Karpas-422 (cell line): Measurements from ENCODE around the gene INKA2. TPM values are rescaled to one million over a fixed set of nuclear protein-coding genes. Genes with fewer than 3 reads are reported as not detected.

Experiments used
- DNase-seq: peaks from one replicate; pipeline ENCODE4 v3.0.0-alpha.2; 2015
- H2AFZ ChIP-seq: fragments of 200-600 bp; sonication (generic); 2 replicates; pipeline ENCODE4 v1.6.1; 2014; ENCODE audit warnings: antibody characterized with exemption, low read length, mixed read lengths
- H3K27ac ChIP-seq: fragments of 200-600 bp; sonication (generic); 2 replicates; pipeline ENCODE4 v1.5.1; 2014; ENCODE audit warnings: mild to moderate bottlenecking, low read length, moderate library complexity
- H3K27me3 ChIP-seq: fragments of 200-600 bp; sonication (generic); 2 replicates; pipeline ENCODE4 v1.6.1; 2014; ENCODE audit warnings: low read length, mixed read lengths
- H3K36me3 ChIP-seq: fragments of 200-600 bp; sonication (generic); 2 replicates; pipeline ENCODE4 v1.6.1; 2014; ENCODE audit warnings: low read length, mixed read lengths; ENCODE audit not compliant: insufficient read depth
- H3K4me1 ChIP-seq: fragments of 200-600 bp; sonication (generic); 2 replicates; pipeline ENCODE4 v1.6.1; 2014; ENCODE audit warnings: mild to moderate bottlenecking, low read length, mixed read lengths
- H3K4me2 ChIP-seq: fragments of 200-600 bp; sonication (generic); 2 replicates; pipeline ENCODE4 v1.6.1; 2014; ENCODE audit warnings: low read length, low read depth, mild to moderate bottlenecking; ENCODE audit not compliant: poor library complexity, severe bottlenecking
- H3K4me3 ChIP-seq: fragments of 200-600 bp; sonication (generic); 2 replicates; pipeline ENCODE4 v1.5.1; 2014; ENCODE audit warnings: mild to moderate bottlenecking, antibody characterized with exemption, low read length, mixed read lengths
- H3K79me2 ChIP-seq: fragments of 200-600 bp; sonication (generic); 2 replicates; pipeline ENCODE4 v1.6.1; 2014; ENCODE audit warnings: mild to moderate bottlenecking, low read length, mixed read lengths
- H3K9ac ChIP-seq: fragments of 200-600 bp; sonication (generic); 2 replicates; pipeline ENCODE4 v1.6.0; 2014; ENCODE audit warnings: low read length
- H3K9me2 ChIP-seq: fragments of 200-600 bp; sonication (generic), shearing (Covaris generic); replicated peaks from 2 replicates; pipeline ENCODE4 v1.6.0; 2014; ENCODE audit warnings: mild to moderate bottlenecking, low read length, moderate library complexity; ENCODE audit not compliant: insufficient read depth
- H3K9me3 ChIP-seq: fragments of 300-700, 200-600 bp; sonication (generic); 2 replicates; pipeline ENCODE4 v1.6.1; 2014; ENCODE audit warnings: low read length, mixed read lengths
- H4K20me1 ChIP-seq: fragments of 200-600 bp; sonication (generic); 2 replicates; pipeline ENCODE4 v1.6.1; 2014; ENCODE audit warnings: mild to moderate bottlenecking, antibody characterized with exemption, low read length, low read depth; ENCODE audit not compliant: insufficient read depth
- total RNA-seq: library from RNA; depleted of rRNA; stranded (reverse); fragments of >200 nt; shearing (Covaris generic); gene quantifications from 2 replicates; pipeline ENCODE4 v1.2.3, GENCODE V29; 2014; ENCODE audit warnings: low replicate concordance

INKA2 gene
- total RNA-seq, 1 experiment from 2014 or later = 1.1 TPM

- no peaks in the 10 kb centered on the region for H3K36me3 ChIP-seq
- DNase-seq = no peak
- no peak overlapping the region for H3K4me2 ChIP-seq
- H2AFZ ChIP-seq = no peak overlapping the region
- H3K9ac ChIP-seq = no peak overlapping the region
- H3K27ac ChIP-seq = no peak overlapping the region
- no peak overlapping the region for H3K4me3 ChIP-seq
- peaks cover 10% of the 10 kb centered on the region; the same call in 1 of the 2 replicates for H4K20me1 ChIP-seq
- H3K79me2 ChIP-seq = no peaks in the 10 kb centered on the region
- peaks cover 13% of the 10 kb centered on the region for H3K4me1 ChIP-seq
- no peaks in the 10 kb centered on the region for H3K9me2 ChIP-seq
- H3K9me3 ChIP-seq = no peaks in the 10 kb centered on the region
- H3K27me3 ChIP-seq = no peaks in the 10 kb centered on the region
These were observed 12.1 kb downstream of the INKA2 start for GRCh38 chr1:111727056-111727455.

DNA sequence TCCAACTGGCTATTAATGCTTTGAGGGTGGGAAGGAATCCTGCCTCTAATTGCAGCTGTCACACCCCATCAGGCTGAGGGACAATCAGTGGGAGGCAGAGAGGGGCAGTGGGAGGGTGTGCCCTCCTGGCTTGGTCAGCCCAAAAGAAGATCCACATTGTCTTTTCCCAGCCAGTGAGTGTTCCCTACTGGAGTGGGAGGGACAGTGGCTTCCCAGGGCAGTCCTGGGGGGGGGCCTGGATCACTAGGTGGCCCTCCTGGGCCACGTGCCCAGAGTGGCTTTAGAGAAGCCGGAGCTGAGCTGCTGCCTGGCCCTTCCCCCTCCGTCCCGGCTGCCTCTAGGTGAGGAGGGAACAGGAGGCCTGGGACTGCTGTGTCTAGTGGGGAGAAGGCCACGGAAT, 14.0 kb downstream of the INKA2 start:
- DNase-seq = no peak
- H3K9me2 ChIP-seq = no peaks in the 10 kb centered on the region
- no peak overlapping the region for H2AFZ ChIP-seq
- no peak overlapping the region for H3K27ac ChIP-seq
- H3K27me3 ChIP-seq = no peaks in the 10 kb centered on the region
- H3K4me1 ChIP-seq = peaks cover 13% of the 10 kb centered on the region
- H4K20me1 ChIP-seq = peaks cover 10% of the 10 kb centered on the region; the same call in 1 of the 2 replicates
- no peak overlapping the region for H3K9ac ChIP-seq
- no peaks in the 10 kb centered on the region for H3K9me3 ChIP-seq
- no peak overlapping the region for H3K4me3 ChIP-seq
- H3K36me3 ChIP-seq = no peaks in the 10 kb centered on the region
- no peaks in the 10 kb centered on the region for H3K79me2 ChIP-seq
- no peak overlapping the region for H3K4me2 ChIP-seq

DNA sequence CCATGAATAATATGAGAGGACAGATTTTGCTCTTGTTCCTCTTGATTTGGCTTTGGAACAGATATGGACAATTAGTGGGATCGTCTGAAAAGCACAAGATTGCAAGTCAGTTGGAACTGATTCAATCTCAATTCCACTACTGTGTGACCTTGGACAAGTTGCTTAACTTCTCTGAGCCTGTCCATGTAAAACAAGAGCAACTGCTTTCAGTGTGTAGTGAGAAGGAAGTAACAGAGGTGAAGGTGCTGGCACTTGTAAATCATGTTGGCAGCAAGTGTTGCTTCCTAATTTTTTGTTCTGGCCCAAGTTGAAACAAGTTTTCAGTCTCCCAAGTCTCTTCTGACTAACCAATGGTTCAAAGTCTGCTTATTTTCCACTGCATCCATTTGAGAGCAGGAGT, 15.3 kb downstream of the INKA2 start:
- H3K4me3 ChIP-seq = no peak overlapping the region
- no peak overlapping the region for H2AFZ ChIP-seq
- H3K9me2 ChIP-seq = no peaks in the 10 kb centered on the region
- no peaks in the 10 kb centered on the region for H3K27me3 ChIP-seq
- H3K36me3 ChIP-seq = no peaks in the 10 kb centered on the region
- DNase-seq = no peak
- no peaks in the 10 kb centered on the region for H3K79me2 ChIP-seq
- H3K9me3 ChIP-seq = no peaks in the 10 kb centered on the region
- peak overlapping the region; percentile 50 for H3K4me2 ChIP-seq
- peaks cover 13% of the 10 kb centered on the region for H3K4me1 ChIP-seq
- H3K9ac ChIP-seq = no peak overlapping the region
- H3K27ac ChIP-seq = no peak overlapping the region
- H4K20me1 ChIP-seq = peaks cover 10% of the 10 kb centered on the region; the same call in 1 of the 2 replicates

DNA sequence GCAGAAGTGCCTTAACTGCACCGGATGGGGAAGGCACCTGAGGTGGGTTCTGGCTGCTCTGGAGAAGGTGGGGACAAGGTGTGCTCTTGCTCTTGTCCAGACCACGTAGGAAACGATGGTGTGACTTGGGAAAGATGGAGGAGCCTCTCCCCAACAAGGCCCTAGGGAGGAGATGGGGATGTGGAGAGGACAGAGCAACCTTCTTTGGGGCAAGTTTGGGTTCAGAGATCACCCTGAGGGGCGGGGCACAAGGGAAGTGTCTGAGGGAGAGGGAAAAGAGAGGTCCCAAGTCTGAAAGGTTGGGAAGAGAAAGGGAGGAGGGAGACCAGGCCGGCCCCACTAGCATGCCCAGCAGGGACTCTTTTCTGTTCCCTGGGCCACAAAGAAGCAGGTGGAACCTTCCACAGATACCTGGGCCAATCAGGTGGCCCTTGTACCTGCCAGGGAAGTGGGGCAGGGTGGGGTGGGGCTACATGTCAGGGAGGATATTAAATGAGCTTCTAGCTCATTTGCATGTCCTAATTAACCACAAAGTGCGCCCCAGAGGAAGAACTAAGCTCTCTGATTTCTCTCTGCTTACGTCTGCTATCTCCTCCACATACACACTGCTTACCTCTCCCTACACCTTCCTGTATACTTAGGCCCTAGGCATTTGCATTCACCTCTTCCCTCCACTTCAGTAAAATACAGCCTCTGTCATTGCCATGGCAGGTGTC, 15.9 kb downstream of the INKA2 start:
- Histone ChIP-seq H3K4me3 (no peak overlapping the region), H4K20me1 (peaks cover 10% of the 10 kb centered on the region; the same call in 1 of the 2 replicates)
- peak; percentile 83 for DNase-seq

DNA sequence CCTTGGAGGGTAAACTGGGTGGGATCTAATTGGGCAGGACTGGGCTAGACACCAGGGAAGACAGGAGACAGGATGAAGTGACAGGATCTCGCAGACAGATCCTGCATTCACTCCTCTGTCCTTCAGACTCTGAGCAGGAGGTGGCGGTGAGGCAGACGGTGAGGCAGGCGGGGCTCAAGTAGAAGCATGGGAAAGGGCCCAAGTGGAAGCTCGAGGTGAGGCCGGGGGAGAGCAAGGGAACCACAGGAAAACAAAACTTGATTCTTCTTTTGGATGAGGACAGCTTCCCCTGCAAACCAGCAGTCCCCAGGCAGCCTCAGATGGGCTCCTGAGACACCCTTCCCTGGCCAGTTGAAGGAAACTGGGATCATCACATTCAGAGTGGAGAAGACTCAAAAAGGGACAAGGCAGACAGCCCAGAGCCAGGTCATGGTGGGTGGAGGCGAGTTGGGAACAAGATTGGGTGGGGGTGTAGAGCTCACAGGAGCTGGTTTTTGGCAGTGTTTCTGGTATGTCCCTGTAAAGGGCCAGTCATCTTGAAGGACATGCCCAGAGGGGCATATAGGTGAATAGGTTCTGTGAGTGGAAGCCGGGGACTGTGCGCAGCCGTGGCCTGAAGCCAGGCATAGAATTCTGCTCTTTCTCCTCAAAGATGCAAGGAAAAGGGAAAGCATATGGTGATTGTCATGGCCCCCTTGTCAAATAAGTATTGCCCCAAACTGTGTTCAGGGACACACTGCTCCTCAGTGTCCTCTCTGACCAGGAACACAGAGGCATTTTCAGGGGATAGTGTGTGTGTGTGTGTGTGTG, 18.0 kb downstream of the INKA2 start:
- Histone ChIP-seq H3K27ac (no peak overlapping the region), H3K9me2 (no peaks in the 10 kb centered on the region), H3K79me2 (no peaks in the 10 kb centered on the region), H3K9me3 (no peaks in the 10 kb centered on the region), H3K4me1 (peaks cover 13% of the 10 kb centered on the region), H3K4me2 (no peak overlapping the region), H2AFZ (no peak overlapping the region), H3K27me3 (no peaks in the 10 kb centered on the region), H3K36me3 (no peaks in the 10 kb centered on the region), H3K9ac (no peak overlapping the region), H4K20me1 (peaks cover 10% of the 10 kb centered on the region; the same call in 1 of the 2 replicates), H3K4me3 (no peak overlapping the region)
- DNase-seq = no peak

More for the DNA sequence above, 15.9 kb downstream of the INKA2 start:
- H3K4me1 ChIP-seq = peaks cover 13% of the 10 kb centered on the region
- H3K9me3 ChIP-seq = no peaks in the 10 kb centered on the region
- H3K4me2 ChIP-seq = peak overlapping the region; percentile 50
- no peak overlapping the region for H3K9ac ChIP-seq
- no peaks in the 10 kb centered on the region for H3K27me3 ChIP-seq
- H3K27ac ChIP-seq = no peak overlapping the region
- no peaks in the 10 kb centered on the region for H3K36me3 ChIP-seq
- no peaks in the 10 kb centered on the region for H3K79me2 ChIP-seq
- H2AFZ ChIP-seq = no peak overlapping the region
- H3K9me2 ChIP-seq = no peaks in the 10 kb centered on the region

GRCh38 chr1:111720274-111720976, 18.8 kb downstream of the INKA2 start:
- Histone ChIP-seq H3K9me2 (no peaks in the 10 kb centered on the region), H3K4me3 (no peak overlapping the region), H3K9ac (no peak overlapping the region), H4K20me1 (peaks cover 10% of the 10 kb centered on the region; the same call in 1 of the 2 replicates), H3K9me3 (no peaks in the 10 kb centered on the region), H3K27ac (no peak overlapping the region), H2AFZ (no peak overlapping the region), H3K36me3 (no peaks in the 10 kb centered on the region), H3K27me3 (no peaks in the 10 kb centered on the region), H3K4me2 (no peak overlapping the region), H3K4me1 (peaks cover 13% of the 10 kb centered on the region), H3K79me2 (no peaks in the 10 kb centered on the region)
- DNase-seq = no peak

- H4K20me1 ChIP-seq = peaks cover 10% of the 10 kb centered on the region; the same call in 1 of the 2 replicates
- H3K9me3 ChIP-seq = no peaks in the 10 kb centered on the region
- H3K27me3 ChIP-seq = no peaks in the 10 kb centered on the region
- DNase-seq = no peak
- H2AFZ ChIP-seq = no peak overlapping the region
- no peak overlapping the region for H3K27ac ChIP-seq
- no peak overlapping the region for H3K4me2 ChIP-seq
- H3K4me3 ChIP-seq = no peak overlapping the region
- no peak overlapping the region for H3K9ac ChIP-seq
- no peaks in the 10 kb centered on the region for H3K36me3 ChIP-seq
- H3K9me2 ChIP-seq = no peaks in the 10 kb centered on the region
- peaks cover 13% of the 10 kb centered on the region for H3K4me1 ChIP-seq
- H3K79me2 ChIP-seq = no peaks in the 10 kb centered on the region
These were observed 19.5 kb downstream of the INKA2 start for GRCh38 chr1:111719674-111720132.

- H3K4me1 ChIP-seq = peaks cover 12% of the 10 kb centered on the region
- no peak overlapping the region for H2AFZ ChIP-seq
- no peaks in the 10 kb centered on the region for H3K27me3 ChIP-seq
- no peaks in the 10 kb centered on the region for H3K79me2 ChIP-seq
- H3K9me3 ChIP-seq = no peaks in the 10 kb centered on the region
- no peak overlapping the region for H3K4me2 ChIP-seq
- no peak overlapping the region for H3K9ac ChIP-seq
- H3K27ac ChIP-seq = no peak overlapping the region
- no peaks in the 10 kb centered on the region for H3K36me3 ChIP-seq
- H3K4me3 ChIP-seq = no peak overlapping the region
- peaks cover 6% of the 10 kb centered on the region; the same call in 1 of the 2 replicates for H4K20me1 ChIP-seq
- no peaks in the 10 kb centered on the region for H3K9me2 ChIP-seq
- DNase-seq = no peak
These were observed 20.1 kb downstream of the INKA2 start for GRCh38 chr1:111719135-111719534.
